GM23248 (cell line): Measurements from ENCODE around the gene STX4. TPM values are rescaled to one million over a fixed set of nuclear protein-coding genes. Genes with fewer than 3 reads are reported as not detected.

Source experiments
- DNase-seq: peaks from one replicate; pipeline ENCODE4 v3.0.0-alpha.2; 2015
- H2AFZ ChIP-seq: fragments of 200-600 bp; sonication (generic); 2 replicates; pipeline ENCODE4 v1.6.1; 2016; ENCODE audit warnings: antibody characterized with exemption
- H3F3A ChIP-seq: fragments of 200-600 bp; sonication (generic); 2 replicates; pipeline ENCODE4 v1.6.1; 2016; ENCODE audit warnings: mild to moderate bottlenecking, antibody characterized with exemption, mixed run types; ENCODE audit not compliant: insufficient read depth
- H3K27ac ChIP-seq: fragments of 200-600 bp; sonication (generic); 2 replicates; pipeline ENCODE4 v1.5.1; 2016; ENCODE audit warnings: mild to moderate bottlenecking
- H3K27me3 ChIP-seq: fragments of 200-600 bp; sonication (generic); replicated peaks from 2 replicates; pipeline ENCODE4 v1.6.1; 2016; ENCODE audit warnings: mild to moderate bottlenecking; ENCODE audit not compliant: insufficient read depth
- H3K36me3 ChIP-seq: fragments of 200-600 bp; sonication (generic); 2 replicates; pipeline ENCODE4 v1.6.1; 2016; ENCODE audit warnings: low read depth, mild to moderate bottlenecking
- H3K4me1 ChIP-seq: fragments of 200-600 bp; sonication (generic); 2 replicates; pipeline ENCODE4 v1.6.1; 2016; ENCODE audit warnings: mild to moderate bottlenecking; ENCODE audit not compliant: insufficient read depth
- H3K4me2 ChIP-seq: fragments of 200-600 bp; sonication (generic); one replicate; pipeline ENCODE4 v1.6.1; 2016; ENCODE audit warnings: mild to moderate bottlenecking; ENCODE audit not compliant: unreplicated experiment
- H3K4me3 ChIP-seq: fragments of 200-600 bp; sonication (generic); 2 replicates; pipeline ENCODE4 v1.5.1; 2016; ENCODE audit warnings: mild to moderate bottlenecking
- H3K79me2 ChIP-seq: fragments of 200-600 bp; sonication (generic); 2 replicates; pipeline ENCODE4 v1.6.1; 2016; ENCODE audit warnings: mild to moderate bottlenecking; ENCODE audit not compliant: insufficient read depth
- H3K9ac ChIP-seq: fragments of 200-600 bp; sonication (generic); 2 replicates; pipeline ENCODE4 v1.6.1; 2016; ENCODE audit warnings: mild to moderate bottlenecking
- H3K9me2 ChIP-seq: fragments of 200-600 bp; sonication (generic); 2 replicates; pipeline ENCODE4 v1.6.1; 2016; ENCODE audit warnings: mixed run types, mild to moderate bottlenecking, moderate library complexity; ENCODE audit not compliant: insufficient read depth
- H3K9me3 ChIP-seq: fragments of 200-600 bp; sonication (generic); one replicate; pipeline ENCODE4 v1.6.1; 2017; ENCODE audit warnings: low read depth
- H4K20me1 ChIP-seq: fragments of 200-600 bp; sonication (generic); 2 replicates; pipeline ENCODE4 v1.6.0; 2016; ENCODE audit not compliant: insufficient read depth
- EZH2 ChIP-seq: fragments of 200-600 bp; sonication (generic); IDR thresholded peaks from 2 replicates; pipeline ENCODE4 v1.6.1; 2018; ENCODE audit warnings: antibody characterized with exemption, mild to moderate bottlenecking; ENCODE audit not compliant: insufficient read depth, poor library complexity, severe bottlenecking
- EZH2phosphoT487 ChIP-seq: fragments of 200-600 bp; sonication (generic); IDR thresholded peaks from 2 replicates; pipeline ENCODE4 v1.6.1; 2018; ENCODE audit warnings: antibody characterized with exemption, moderate library complexity, mild to moderate bottlenecking, low read depth; ENCODE audit not compliant: insufficient read depth
- WGBS, 2 experiments: methylation state at CpG; one replicate each; pipeline ENCODE4 v1.1.6; 2015 to 2017; ENCODE audit warnings: low lambda C conversion rate in 2 of 2, low coverage in 1 of 2; ENCODE audit errors: missing lambda C conversion rate in 2 of 2; 5-methylcytosine and 5-hydroxymethylcytosine counted together
- in situ Hi-C: fragments of 300-500 bp; cut with MboI; formaldehyde crosslinking; loops from 2 replicates; pipeline ENCODE4 v1.15.0; 2020
- polyA plus RNA-seq: library from polyadenylated mRNA; unstranded; fragments of >200 nt; fragmentation: Nextera tagmentation; extraction: Ambion mirVana; gene quantifications from 2 replicates; pipeline ENCODE4 v1.2.1, GENCODE V29; 2016
- total RNA-seq: library from RNA; depleted of rRNA; stranded (reverse); fragments of >200 nt; shearing (Covaris generic); gene quantifications from 2 replicates; pipeline ENCODE4 v1.2.3, GENCODE V29; 2014; rRNA removed

STX4 gene
- total and polyA plus RNA-seq, 2 experiments from 2014 or later: 24.9 to 52.1 TPM

GRCh38 chr16:31087481-31087880 is 54.1 kb downstream of the STX4 start:
- DNase-seq: no peak
- Histone ChIP-seq H3K4me2 (no peak overlapping the region), H3K4me1 (peaks cover 23% of the 10 kb centered on the region), H3K27ac (no peak overlapping the region), H2AFZ (no peak overlapping the region), H3K79me2 (peaks cover 55% of the 10 kb centered on the region), H3K4me3 (no peak overlapping the region), H3K9me3 (no peaks in the 10 kb centered on the region), H3K9ac (no peak overlapping the region), H3F3A (peaks cover 16% of the 10 kb centered on the region), H4K20me1 (no peaks in the 10 kb centered on the region), H3K27me3 (no peaks in the 10 kb centered on the region), H3K9me2 (no peaks in the 10 kb centered on the region), H3K36me3 (peaks cover 13% of the 10 kb centered on the region; the same call in 1 of the 2 replicates)
- in situ Hi-C loops: no loop called here
- TF ChIP-seq EZH2phosphoT487: no peak
- no peak for TF ChIP-seq EZH2
- WGBS, 2 experiments: 96 to 97% methylated on average over 8 of the region's 8 CpGs

GRCh38 chr16:31087971-31088370 is 54.6 kb downstream of the STX4 start:
- Histone ChIP-seq H3K4me1 (peaks cover 27% of the 10 kb centered on the region), H3K79me2 (peaks cover 55% of the 10 kb centered on the region), H3K36me3 (peaks cover 13% of the 10 kb centered on the region; the same call in 1 of the 2 replicates), H3K9me2 (no peaks in the 10 kb centered on the region), H3K27ac (no peak overlapping the region), H3K9me3 (no peaks in the 10 kb centered on the region), H3K4me2 (no peak overlapping the region), H3K9ac (peak overlapping the region; percentile 14; the same call in 1 of the 2 replicates), H3F3A (peaks cover 21% of the 10 kb centered on the region), H3K27me3 (no peaks in the 10 kb centered on the region), H3K4me3 (no peak overlapping the region), H2AFZ (no peak overlapping the region), H4K20me1 (no peaks in the 10 kb centered on the region)
- WGBS, 2 experiments: 83 to 96% methylated on average over 5 of the region's 5 CpGs
- in situ Hi-C loops: no loop called here
- DNase-seq: no peak
- no peak for TF ChIP-seq EZH2phosphoT487
- TF ChIP-seq EZH2: no peak

GRCh38 chr16:31088459-31089183 is 55.3 kb downstream of the STX4 start, which contains the start of gene PRSS53:
TSS of gene PRSS53 (minus strand) at chr16:31088943. CDS start at chr16:31088809, 134 bp downstream.
- no peaks in the 10 kb centered on the region for H3K9me3 ChIP-seq
- no peak for DNase-seq
- no peak within 1 kb of the TSS for H3K4me2 ChIP-seq
- H3F3A ChIP-seq: peaks cover 21% of the 10 kb centered on the region
- H3K36me3 ChIP-seq: peaks cover 13% of the 10 kb centered on the region; the same call in 1 of the 2 replicates
- H3K27ac ChIP-seq: no peak within 1 kb of the TSS
- WGBS, 2 experiments: 76 to 81% methylated on average over 15 of the region's 15 CpGs
- no peak within 1 kb of the TSS for H2AFZ ChIP-seq
- H3K4me1 ChIP-seq: peaks cover 27% of the 10 kb centered on the region
- no peaks in the 10 kb centered on the region for H4K20me1 ChIP-seq
- TF ChIP-seq EZH2: no peak
- TF ChIP-seq EZH2phosphoT487: no peak
- H3K9me2 ChIP-seq: no peaks in the 10 kb centered on the region
- H3K4me3 ChIP-seq: no peak within 1 kb of the TSS
- no peaks in the 10 kb centered on the region for H3K27me3 ChIP-seq
- peaks cover 59% of the 10 kb centered on the region for H3K79me2 ChIP-seq
- in situ Hi-C loops: no loop called here
- peak within 1 kb of the TSS; percentile 14; the same call in 1 of the 2 replicates for H3K9ac ChIP-seq

GRCh38 chr16:31089199-31089598 is 55.8 kb downstream of the STX4 start:
- peaks cover 21% of the 10 kb centered on the region for H3F3A ChIP-seq
- DNase-seq: no peak
- H3K4me2 ChIP-seq: no peak overlapping the region
- peaks cover 27% of the 10 kb centered on the region for H3K4me1 ChIP-seq
- peaks cover 13% of the 10 kb centered on the region; the same call in 1 of the 2 replicates for H3K36me3 ChIP-seq
- no peaks in the 10 kb centered on the region for H3K9me3 ChIP-seq
- no peak overlapping the region for H3K9ac ChIP-seq
- H3K9me2 ChIP-seq: no peaks in the 10 kb centered on the region
- H3K79me2 ChIP-seq: peaks cover 65% of the 10 kb centered on the region
- no peak for TF ChIP-seq EZH2
- no peak for TF ChIP-seq EZH2phosphoT487
- WGBS, 2 experiments: 95 to 97% methylated on average over 8 of the region's 8 CpGs
- no peaks in the 10 kb centered on the region for H4K20me1 ChIP-seq
- H2AFZ ChIP-seq: no peak overlapping the region
- in situ Hi-C loops: no loop called here
- H3K4me3 ChIP-seq: no peak overlapping the region
- no peaks in the 10 kb centered on the region for H3K27me3 ChIP-seq
- H3K27ac ChIP-seq: no peak overlapping the region

Other genes with a start within 250 kb of the STX4 start
- 12.2 and 19.3 TPM in 2 replicates for gene ZNF629, start 246.4 kb upstream of the STX4 start, total RNA-seq
- 4.8 and 5.0 TPM in 2 replicates for gene ZNF629, start 246.4 kb upstream of the STX4 start, polyA plus RNA-seq
- gene BCL7C, start 139.5 kb upstream of the STX4 start, total RNA-seq: 42.5 and 77.1 TPM in 2 replicates
- gene BCL7C, start 139.5 kb upstream of the STX4 start, polyA plus RNA-seq: 62.5 and 68.1 TPM in 2 replicates
- gene CTF1, start 136.9 kb upstream of the STX4 start, total RNA-seq: 4.4 and 4.8 TPM in 2 replicates
- gene CTF1, start 136.9 kb upstream of the STX4 start, polyA plus RNA-seq: 2.0 and 2.1 TPM in 2 replicates
- gene FBXL19, start 110.0 kb upstream of the STX4 start, total RNA-seq: 18.2 and 23.0 TPM in 2 replicates
- 0.39 and 0.64 TPM in 2 replicates for gene FBXL19, start 110.0 kb upstream of the STX4 start, polyA plus RNA-seq
- 36.1 and 39.7 TPM in 2 replicates for gene ORAI3, start 84.5 kb upstream of the STX4 start, total RNA-seq
- 30.9 and 31.6 TPM in 2 replicates for gene ORAI3, start 84.5 kb upstream of the STX4 start, polyA plus RNA-seq
- gene SETD1A, start 75.8 kb upstream of the STX4 start, total RNA-seq: 2.0 and 2.3 TPM in 2 replicates
- gene SETD1A, start 75.8 kb upstream of the STX4 start, polyA plus RNA-seq: 4.0 and 5.9 TPM in 2 replicates
- gene HSD3B7, start 48.4 kb upstream of the STX4 start, total RNA-seq: 69.7 and 73.2 TPM in 2 replicates
- 40.2 and 40.9 TPM in 2 replicates for gene HSD3B7, start 48.4 kb upstream of the STX4 start, polyA plus RNA-seq
- gene STX1B, start 22.9 kb upstream of the STX4 start, total RNA-seq: 2.0 and 2.3 TPM in 2 replicates
- gene STX1B, start 22.9 kb upstream of the STX4 start, polyA plus RNA-seq: 0.23 and 0.46 TPM in 2 replicates
- gene ZNF668, start 40.7 kb downstream of the STX4 start, total RNA-seq: 20.6 and 21.8 TPM in 2 replicates
- 19.5 and 20.8 TPM in 2 replicates for gene ZNF668, start 40.7 kb downstream of the STX4 start, polyA plus RNA-seq
- gene ZNF646, start 40.9 kb downstream of the STX4 start, total RNA-seq: 10.6 and 12.8 TPM in 2 replicates
- gene ZNF646, start 40.9 kb downstream of the STX4 start, polyA plus RNA-seq: 3.5 and 4.0 TPM in 2 replicates
- gene PRSS53, start 55.4 kb downstream of the STX4 start, total RNA-seq: 7.0 and 10.5 TPM in 2 replicates
- 0.84 and 0.95 TPM in 2 replicates for gene PRSS53, start 55.4 kb downstream of the STX4 start, polyA plus RNA-seq
- 444 and 480 TPM in 2 replicates for gene VKORC1, start 61.2 kb downstream of the STX4 start, total RNA-seq
- gene VKORC1, start 61.2 kb downstream of the STX4 start, polyA plus RNA-seq: 535 and 542 TPM in 2 replicates
- gene BCKDK, start 74.8 kb downstream of the STX4 start, total RNA-seq: 42.1 and 71.4 TPM in 2 replicates
- gene BCKDK, start 74.8 kb downstream of the STX4 start, polyA plus RNA-seq: 108 and 114 TPM in 2 replicates
- gene KAT8, start 84.1 kb downstream of the STX4 start, total RNA-seq: 27.8 and 50.9 TPM in 2 replicates
- 18.4 and 19.3 TPM in 2 replicates for gene KAT8, start 84.1 kb downstream of the STX4 start, polyA plus RNA-seq
- not detected in 2 replicates for gene PRSS8, start 102.2 kb downstream of the STX4 start, total RNA-seq
- gene PRSS8, start 102.2 kb downstream of the STX4 start, polyA plus RNA-seq: not detected in 2 replicates
- 0.13 TPM in 1 of 2 replicates, not detected in the other for gene PRSS36, start 116.5 kb downstream of the STX4 start, total RNA-seq
- 0.19 and 2.2 TPM in 2 replicates for gene PRSS36, start 116.5 kb downstream of the STX4 start, polyA plus RNA-seq
- gene FUS, start 146.6 kb downstream of the STX4 start, total RNA-seq: 22.5 and 28.3 TPM in 2 replicates
- 154 and 166 TPM in 2 replicates for gene FUS, start 146.6 kb downstream of the STX4 start, polyA plus RNA-seq
- 20.1 and 28.1 TPM in 2 replicates for gene PYCARD, start 169.2 kb downstream of the STX4 start, total RNA-seq
- 23.1 and 24.3 TPM in 2 replicates for gene PYCARD, start 169.2 kb downstream of the STX4 start, polyA plus RNA-seq
- not detected in 2 replicates for gene TRIM72, start 180.6 kb downstream of the STX4 start, total RNA-seq
- gene TRIM72, start 180.6 kb downstream of the STX4 start, polyA plus RNA-seq: not detected in 2 replicates
- not detected in 2 replicates for gene PYDC1, start 183.6 kb downstream of the STX4 start, total RNA-seq
- not detected in 2 replicates for gene PYDC1, start 183.6 kb downstream of the STX4 start, polyA plus RNA-seq
- not detected in 2 replicates for gene ITGAM, start 226.4 kb downstream of the STX4 start, total RNA-seq
- gene ITGAM, start 226.4 kb downstream of the STX4 start, polyA plus RNA-seq: not detected in 2 replicates